Activated naive CD4-positive, alpha-beta T cell treated with Interleukin-2 at 50 U/mL for 16 hours (primary cell): ENCODE results near the gene TTBK2.
"Not testable (repeated sequence)": the region's sequence is repeated elsewhere in the genome, so short reads cannot be mapped to it uniquely, and the experiment has no call there.

Experiments used
- DNase-seq: peaks from one replicate; pipeline ENCODE4 v3.0.0-alpha.2; 2020

Gene TTBK2

GRCh38 chr15:42903388-42904324 lies 16.9 kb downstream of the TTBK2 start:
- no peak for DNase-seq

GRCh38 chr15:42893911-42894310 lies 26.7 kb downstream of the TTBK2 start:
- DNase-seq, result not testable (repeated sequence)

GRCh38 chr15:42891569-42891968 lies 29.0 kb downstream of the TTBK2 start:
- no peak for DNase-seq

GRCh38 chr15:42890161-42890913 lies 30.2 kb downstream of the TTBK2 start:
- no peak for DNase-seq

GRCh38 chr15:42887384-42887783 lies 33.2 kb downstream of the TTBK2 start:
- DNase-seq, result not testable (repeated sequence)

GRCh38 chr15:42880121-42880520 lies 40.5 kb downstream of the TTBK2 start:
- DNase-seq, result no peak

- no peak for DNase-seq
Observed at GRCh38 chr15:42879443-42879842, 41.1 kb downstream of the TTBK2 start.

GRCh38 chr15:42876224-42876623 lies 44.4 kb downstream of the TTBK2 start:
- DNase-seq, result no peak

GRCh38 chr15:42868683-42869082 lies 51.9 kb downstream of the TTBK2 start:
- DNase-seq, result no peak

- DNase-seq, result no peak
Observed at GRCh38 chr15:42863572-42864239, 56.9 kb downstream of the TTBK2 start.

- DNase-seq, result no peak
Observed at GRCh38 chr15:42858999-42859789, 61.4 kb downstream of the TTBK2 start.

- DNase-seq, result no peak
Observed at GRCh38 chr15:42858540-42858939, 62.0 kb downstream of the TTBK2 start.

- no peak for DNase-seq
Observed at GRCh38 chr15:42854576-42854975, 66.0 kb downstream of the TTBK2 start.

GRCh38 chr15:42849836-42850235 lies 70.7 kb downstream of the TTBK2 start:
- no peak for DNase-seq

GRCh38 chr15:42848846-42849245 lies 71.7 kb downstream of the TTBK2 start:
- no peak for DNase-seq

- no peak for DNase-seq
Observed at GRCh38 chr15:42846647-42847046, 73.9 kb downstream of the TTBK2 start.

- DNase-seq, result no peak
Observed at GRCh38 chr15:42845581-42845980, 75.0 kb downstream of the TTBK2 start.

GRCh38 chr15:42843699-42844098 lies 76.9 kb downstream of the TTBK2 start:
- no peak for DNase-seq

- no peak for DNase-seq
Observed at GRCh38 chr15:42836251-42836650, 84.3 kb downstream of the TTBK2 start.

GRCh38 chr15:42832576-42832975 lies 88.0 kb downstream of the TTBK2 start:
- no peak for DNase-seq

GRCh38 chr15:42826251-42826890 lies 94.2 kb downstream of the TTBK2 start:
- DNase-seq, result no peak

GRCh38 chr15:42825599-42825998 lies 95.0 kb downstream of the TTBK2 start:
- no peak for DNase-seq
